Breast epithelium (tissue), 3 donors: Measurements from ENCODE around the gene FAM76B.

Source experiments
- POLR2A ChIP-seq: fragments of 450-650 bp; IDR thresholded peaks from one replicate; pipeline ENCODE4 v1.6.1; 2016; ENCODE audit warnings: antibody characterized with exemption, mild to moderate bottlenecking, moderate library complexity
- POLR2AphosphoS5 ChIP-seq, 3 donors: sonication (generic); formaldehyde crosslinking; IDR thresholded peaks; one replicate each; pipeline ENCODE4 v1.6.1; 2017; ENCODE audit warnings: antibody characterized with exemption in 3 of 3
- TF ChIP-seq, protein P1 (sequence below), 3 donors: fragments of 450-650 bp; IDR thresholded peaks; one replicate each; pipeline ENCODE4 v1.5.1; 2016 to 2017; ENCODE audit warnings: antibody characterized with exemption in 3 of 3, mild to moderate bottlenecking in 3 of 3, moderate library complexity in 3 of 3

DNA sequence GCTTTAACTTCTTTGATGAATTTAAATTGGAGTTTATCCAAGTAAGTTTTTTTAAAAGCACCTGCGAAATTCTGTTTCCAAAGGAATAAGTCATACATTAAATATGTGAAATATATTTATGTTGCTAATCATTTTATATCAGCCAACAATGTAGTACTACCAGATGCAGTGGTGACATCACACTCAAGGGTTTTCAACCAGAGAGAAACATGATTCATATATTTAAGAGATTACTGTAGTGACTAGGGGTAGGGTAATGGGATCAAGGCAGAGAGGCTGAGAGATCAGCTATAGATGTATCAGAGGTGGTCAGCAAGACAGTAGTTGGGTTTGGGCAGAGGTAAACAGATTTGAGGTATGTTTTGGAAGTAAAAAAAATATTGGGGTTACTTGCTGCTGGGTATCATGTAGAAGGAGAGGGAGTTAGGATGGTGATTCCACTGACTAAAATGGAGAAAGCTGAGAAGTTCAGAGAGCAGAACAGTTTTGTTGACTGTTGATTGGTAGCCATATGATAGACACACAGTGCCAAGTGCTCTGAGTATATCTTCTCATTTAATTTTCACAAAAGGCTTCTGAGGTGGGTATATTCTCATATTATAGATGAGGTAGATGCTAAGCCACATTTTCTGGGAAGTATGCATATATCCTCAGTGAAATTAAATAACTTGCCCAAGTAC, 40.1 kb upstream of the FAM76B start:
- TF ChIP-seq, protein P1, sequence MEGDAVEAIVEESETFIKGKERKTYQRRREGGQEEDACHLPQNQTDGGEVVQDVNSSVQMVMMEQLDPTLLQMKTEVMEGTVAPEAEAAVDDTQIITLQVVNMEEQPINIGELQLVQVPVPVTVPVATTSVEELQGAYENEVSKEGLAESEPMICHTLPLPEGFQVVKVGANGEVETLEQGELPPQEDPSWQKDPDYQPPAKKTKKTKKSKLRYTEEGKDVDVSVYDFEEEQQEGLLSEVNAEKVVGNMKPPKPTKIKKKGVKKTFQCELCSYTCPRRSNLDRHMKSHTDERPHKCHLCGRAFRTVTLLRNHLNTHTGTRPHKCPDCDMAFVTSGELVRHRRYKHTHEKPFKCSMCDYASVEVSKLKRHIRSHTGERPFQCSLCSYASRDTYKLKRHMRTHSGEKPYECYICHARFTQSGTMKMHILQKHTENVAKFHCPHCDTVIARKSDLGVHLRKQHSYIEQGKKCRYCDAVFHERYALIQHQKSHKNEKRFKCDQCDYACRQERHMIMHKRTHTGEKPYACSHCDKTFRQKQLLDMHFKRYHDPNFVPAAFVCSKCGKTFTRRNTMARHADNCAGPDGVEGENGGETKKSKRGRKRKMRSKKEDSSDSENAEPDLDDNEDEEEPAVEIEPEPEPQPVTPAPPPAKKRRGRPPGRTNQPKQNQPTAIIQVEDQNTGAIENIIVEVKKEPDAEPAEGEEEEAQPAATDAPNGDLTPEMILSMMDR (IDR thresholded peaks at IDR 0.05), result no peak
- no peak for TF ChIP-seq POLR2A
- no peak for TF ChIP-seq POLR2AphosphoS5 (IDR thresholded peaks at IDR 0.05)
